ENCODE measurements around the gene TMSB15C.

Gene TMSB15C

GRCh38 chrX:104113222-104113965 lies 37.4 kb upstream of the TMSB15C start:
- no peak for TF ChIP-seq REST (IDR thresholded peaks at IDR 0.05; ENCODE audit: insufficient read depth in 1 of 2, low read depth in 2 of 2, low read length in 2 of 2)
- TF ChIP-seq TAF1 (IDR thresholded peaks at IDR 0.05; ENCODE audit: borderline replicate concordance, insufficient read depth, low read length): no peak
- no peak for TF ChIP-seq POLR2AphosphoS5 (IDR thresholded peaks at IDR 0.05; ENCODE audit: low read depth, low read length)
- TF ChIP-seq FOXP2 (optimal IDR thresholded peaks at IDR 0.05; ENCODE audit: borderline replicate concordance, extremely low read depth, extremely low read length, insufficient read depth): no peak
- no peak for TF ChIP-seq SIN3A (IDR thresholded peaks at IDR 0.05; ENCODE audit: borderline replicate concordance, insufficient read depth, low read length)

- TF ChIP-seq TAF1 (IDR thresholded peaks at IDR 0.05; ENCODE audit: borderline replicate concordance, insufficient read depth, low read length): no peak
- no peak for TF ChIP-seq FOXP2 (optimal IDR thresholded peaks at IDR 0.05; ENCODE audit: borderline replicate concordance, extremely low read depth, extremely low read length, insufficient read depth)
- TF ChIP-seq SIN3A (IDR thresholded peaks at IDR 0.05; ENCODE audit: borderline replicate concordance, insufficient read depth, low read length): no peak; the same call in 1 of the 2 replicates
- TF ChIP-seq REST (IDR thresholded peaks at IDR 0.05; ENCODE audit: insufficient read depth in 1 of 2, low read depth in 2 of 2, low read length in 2 of 2): no peak
- TF ChIP-seq POLR2AphosphoS5 (IDR thresholded peaks at IDR 0.05; ENCODE audit: low read depth, low read length): no peak
Measured at GRCh38 chrX:104112326-104112951, 36.4 kb upstream of the TMSB15C start, which contains the start of gene ZCCHC18. Gene ZCCHC18 (plus strand): TSS chrX:104112523. CDS start chrX:104114112, 1,589 bp downstream.

- TF ChIP-seq POLR2AphosphoS5 (IDR thresholded peaks at IDR 0.05; ENCODE audit: low read depth, low read length) (no peak), REST (IDR thresholded peaks at IDR 0.05; ENCODE audit: insufficient read depth in 1 of 2, low read depth in 2 of 2, low read length in 2 of 2) (no peak), FOXP2 (optimal IDR thresholded peaks at IDR 0.05; ENCODE audit: borderline replicate concordance, extremely low read depth, extremely low read length, insufficient read depth) (no peak), SIN3A (IDR thresholded peaks at IDR 0.05; ENCODE audit: borderline replicate concordance, insufficient read depth, low read length) (no peak), TAF1 (IDR thresholded peaks at IDR 0.05; ENCODE audit: borderline replicate concordance, insufficient read depth, low read length) (no peak)
Measured at GRCh38 chrX:104108955-104109354, 32.9 kb upstream of the TMSB15C start.

GRCh38 chrX:104105330-104106262 lies 29.6 kb upstream of the TMSB15C start:
- no peak for TF ChIP-seq REST (IDR thresholded peaks at IDR 0.05; ENCODE audit: insufficient read depth in 1 of 2, low read depth in 2 of 2, low read length in 2 of 2)
- no peak for TF ChIP-seq SIN3A (IDR thresholded peaks at IDR 0.05; ENCODE audit: borderline replicate concordance, insufficient read depth, low read length)
- no peak for TF ChIP-seq POLR2AphosphoS5 (IDR thresholded peaks at IDR 0.05; ENCODE audit: low read depth, low read length)
- TF ChIP-seq TAF1 (IDR thresholded peaks at IDR 0.05; ENCODE audit: borderline replicate concordance, insufficient read depth, low read length): no peak
- TF ChIP-seq FOXP2 (optimal IDR thresholded peaks at IDR 0.05; ENCODE audit: borderline replicate concordance, extremely low read depth, extremely low read length, insufficient read depth): no peak
